Muscle layer of duodenum (tissue), 2 donors: ENCODE results near the gene RAB30.

Experiments
- H3K27ac ChIP-seq: one replicate; pipeline ENCODE4 v1.7.0; 2013; ENCODE audit warnings: mild to moderate bottlenecking, low read length
- H3K27me3 ChIP-seq: one replicate; pipeline ENCODE4 v1.7.0; 2013; ENCODE audit warnings: low read depth, mild to moderate bottlenecking, control low read depth, low read length
- H3K36me3 ChIP-seq, 2 donors: one replicate each; pipeline ENCODE4 v1.7.0; 2013; ENCODE audit warnings: low read length in 2 of 2, control low read depth in 1 of 2, mild to moderate bottlenecking in 1 of 2; ENCODE audit not compliant: insufficient read depth in 2 of 2, control insufficient read depth in 1 of 2
- H3K4me1 ChIP-seq, 2 donors: one replicate each; pipeline ENCODE4 v1.7.0; 2013; ENCODE audit warnings: low read length in 2 of 2, mild to moderate bottlenecking in 2 of 2, control low read depth in 1 of 2, moderate library complexity in 1 of 2; ENCODE audit not compliant: insufficient read depth in 2 of 2, control insufficient read depth in 1 of 2
- H3K4me3 ChIP-seq, 2 donors: one replicate each; pipeline ENCODE4 v1.7.0; 2013; ENCODE audit warnings: low read length in 2 of 2, low read depth in 1 of 2, mild to moderate bottlenecking in 1 of 2
- H3K9me3 ChIP-seq, 2 donors: one replicate each; pipeline ENCODE4 v1.7.0; 2013; ENCODE audit warnings: low read length in 2 of 2, control low read depth in 1 of 2, mild to moderate bottlenecking in 1 of 2; ENCODE audit not compliant: control insufficient read depth in 1 of 2
- donor health status: healthy.

Gene RAB30

DNA sequence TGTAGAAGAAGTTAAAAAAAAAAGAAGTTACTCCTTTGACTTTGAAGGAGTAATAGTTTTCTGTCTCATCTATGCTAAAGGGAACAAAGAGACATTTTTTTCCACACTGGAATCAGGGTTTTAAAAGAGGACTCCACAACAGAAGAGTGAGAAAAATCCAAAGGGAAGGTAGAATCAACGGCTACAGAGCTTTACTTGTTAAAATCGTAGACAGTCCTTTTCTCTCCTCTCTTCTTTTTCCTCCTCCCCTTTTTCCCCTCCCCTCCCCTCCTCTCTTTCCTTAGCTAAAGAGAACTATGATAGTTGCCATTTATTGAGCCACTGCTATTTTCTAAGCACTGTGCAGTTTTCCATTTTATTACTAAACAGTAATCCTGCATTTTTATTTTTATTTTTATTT lies 141.0 kb downstream of the RAB30 start:
- H3K36me3 ChIP-seq: no peaks in the 10 kb centered on the region
- no peaks in the 10 kb centered on the region for H3K9me3 ChIP-seq
- H3K27me3 ChIP-seq: no peaks in the 10 kb centered on the region
- no peak overlapping the region for H3K4me3 ChIP-seq
- no peaks in the 10 kb centered on the region for H3K4me1 ChIP-seq
- no peak overlapping the region for H3K27ac ChIP-seq

DNA sequence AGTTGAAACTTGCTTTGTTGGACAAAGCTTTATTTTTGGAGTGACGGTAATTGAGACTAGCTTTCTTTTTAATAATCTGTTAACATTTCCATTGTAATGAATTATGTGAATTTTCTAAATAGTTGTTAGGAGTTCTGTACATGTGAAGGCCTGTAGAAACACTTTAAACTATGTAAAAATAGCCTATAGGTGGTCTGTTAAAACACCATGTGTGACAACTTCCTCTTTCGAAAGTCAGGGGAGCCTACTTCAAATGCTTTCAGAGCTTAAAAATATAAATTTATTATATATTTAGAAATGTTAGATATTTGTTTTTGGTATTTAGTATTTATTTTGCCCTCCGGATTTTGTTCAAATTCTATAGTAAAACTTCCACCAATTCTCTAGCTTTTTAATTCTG lies 141.5 kb downstream of the RAB30 start:
- Histone ChIP-seq H3K4me1 (no peaks in the 10 kb centered on the region), H3K27me3 (no peaks in the 10 kb centered on the region), H3K36me3 (no peaks in the 10 kb centered on the region), H3K9me3 (no peaks in the 10 kb centered on the region), H3K4me3 (no peak overlapping the region), H3K27ac (no peak overlapping the region)

DNA sequence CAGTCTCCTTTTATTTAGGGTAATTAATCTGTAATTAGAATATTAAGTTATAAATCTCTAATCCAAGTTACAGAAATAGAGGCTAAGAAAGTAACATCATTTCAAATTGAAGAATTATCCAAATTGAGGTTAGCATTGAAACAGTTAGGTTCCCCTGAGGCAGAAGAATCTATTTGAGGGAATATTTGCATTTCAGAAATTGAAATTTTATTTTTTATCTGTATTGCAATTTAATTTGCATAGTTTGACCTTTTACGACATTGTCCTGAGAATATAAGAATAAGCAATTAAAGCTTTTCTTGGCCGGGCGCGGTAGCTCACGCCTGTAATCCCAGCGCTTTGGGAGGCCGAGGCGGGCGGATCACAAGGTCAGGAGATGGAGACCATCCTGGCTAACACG lies 142.6 kb downstream of the RAB30 start:
- Histone ChIP-seq H3K4me1 (no peaks in the 10 kb centered on the region), H3K27ac (no peak overlapping the region), H3K36me3 (no peaks in the 10 kb centered on the region), H3K9me3 (no peaks in the 10 kb centered on the region), H3K4me3 (no peak overlapping the region), H3K27me3 (no peaks in the 10 kb centered on the region)

DNA sequence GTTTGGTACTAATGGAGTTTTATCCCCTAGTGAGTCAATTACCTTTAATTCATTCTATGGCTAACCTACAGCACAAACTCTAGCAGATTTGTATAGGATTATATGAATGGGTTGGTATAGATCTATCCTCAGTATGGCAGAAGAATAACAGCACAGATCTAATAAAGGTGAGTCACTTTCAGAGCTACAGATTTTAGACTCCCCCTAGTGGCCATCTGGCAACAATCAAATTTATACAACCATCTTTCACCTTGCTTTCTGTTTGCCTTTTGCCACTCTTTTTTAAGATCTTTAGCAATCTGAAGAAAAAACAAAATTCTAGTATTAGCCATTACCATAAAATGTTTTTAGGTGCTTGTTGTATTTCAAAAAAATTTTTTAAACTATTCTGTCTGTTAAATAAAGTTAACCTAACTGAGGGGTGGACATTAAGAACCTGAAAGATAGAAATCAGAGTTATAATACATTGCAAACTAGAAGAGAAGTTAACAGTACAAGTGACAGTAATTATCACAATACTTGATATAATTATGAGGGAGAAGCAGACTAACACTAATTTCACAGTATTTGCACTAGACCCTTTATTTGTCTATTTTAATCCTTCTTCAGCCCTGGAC lies 144.3 kb downstream of the RAB30 start:
- H3K4me3 ChIP-seq: no peak overlapping the region
- no peaks in the 10 kb centered on the region for H3K27me3 ChIP-seq
- no peaks in the 10 kb centered on the region for H3K4me1 ChIP-seq
- no peak overlapping the region for H3K27ac ChIP-seq
- H3K9me3 ChIP-seq: no peaks in the 10 kb centered on the region
- no peaks in the 10 kb centered on the region for H3K36me3 ChIP-seq

DNA sequence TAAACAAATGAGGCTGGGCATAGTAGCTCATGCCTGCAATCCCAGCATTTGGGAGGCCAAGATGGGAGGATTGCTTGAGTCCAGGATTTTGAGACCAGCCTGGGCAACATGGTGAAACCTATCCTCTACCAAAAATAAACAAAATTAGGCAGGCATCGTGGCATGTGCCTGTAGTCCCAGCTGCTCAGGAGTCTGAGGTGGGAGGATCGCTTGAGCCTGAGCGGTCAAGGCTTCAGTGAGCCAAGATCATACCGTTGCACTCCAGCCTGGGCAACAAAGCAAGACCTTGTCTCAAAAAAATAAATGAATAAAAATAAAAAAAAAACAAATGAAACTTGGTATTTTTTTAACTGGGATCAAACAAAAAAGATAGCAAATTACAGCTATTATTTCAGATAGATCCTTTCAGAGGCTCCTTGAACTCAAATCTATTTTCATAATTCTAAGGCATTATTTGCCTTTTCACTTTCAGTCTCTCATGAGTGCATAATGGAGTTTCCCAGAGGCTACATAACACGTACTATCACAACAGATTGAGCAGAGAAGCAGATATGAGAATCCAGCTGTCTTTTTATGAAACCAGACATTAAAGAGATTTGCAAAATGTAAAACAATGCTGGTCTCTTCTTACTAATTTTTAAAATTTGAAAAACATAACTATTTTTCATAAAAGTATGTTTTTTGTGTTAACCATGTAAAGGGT lies 147.0 kb downstream of the RAB30 start:
- Histone ChIP-seq H3K36me3 (no peaks in the 10 kb centered on the region), H3K9me3 (no peaks in the 10 kb centered on the region), H3K27me3 (no peaks in the 10 kb centered on the region), H3K4me1 (no peaks in the 10 kb centered on the region), H3K4me3 (no peak overlapping the region), H3K27ac (no peak overlapping the region)
